GM21367 (cell line): ENCODE measurements around the gene SIGLEC1.

Source experiments
- ATAC-seq: cut with Tn5 transposase; IDR thresholded peaks from one replicate; pipeline ENCODE4 v1.9.1; 2021; ENCODE audit not compliant: unreplicated experiment

The SIGLEC1 gene

DNA sequence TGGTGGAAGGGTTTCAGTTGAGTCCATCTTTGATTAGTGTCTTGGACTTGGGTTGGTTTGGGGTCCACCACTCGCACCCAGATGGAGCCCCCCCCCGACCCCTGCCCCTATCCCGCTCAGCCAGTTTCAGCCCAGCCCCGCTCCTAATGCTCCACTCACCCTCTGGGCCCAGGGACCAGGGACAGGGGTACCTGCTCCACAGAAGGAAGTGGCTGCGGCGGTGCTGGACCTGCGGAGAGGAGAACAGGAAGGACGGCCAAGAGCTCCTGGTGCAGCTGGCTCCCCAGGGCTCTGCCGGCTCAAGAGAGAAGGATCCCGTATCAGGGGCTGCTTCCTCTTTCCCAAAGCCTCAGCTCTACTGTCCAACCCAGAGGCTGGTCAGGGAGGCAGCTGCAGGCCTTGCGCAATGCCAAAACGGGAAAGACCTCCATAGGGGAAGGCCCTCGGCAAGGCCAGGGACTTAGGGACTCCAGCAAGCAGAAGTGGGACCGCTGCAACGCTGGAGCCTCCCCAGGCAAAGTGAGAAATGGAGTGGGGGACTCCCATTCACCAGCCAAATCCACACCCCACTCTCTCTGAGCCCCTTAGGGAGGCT, at the start of gene SIGLEC1:
Gene SIGLEC1, minus strand, starts transcription at position 322 of the 595 bp plus-strand sequence. CDS start 5,472 bp downstream, outside the sequence.
- ATAC-seq, result no peak

DNA sequence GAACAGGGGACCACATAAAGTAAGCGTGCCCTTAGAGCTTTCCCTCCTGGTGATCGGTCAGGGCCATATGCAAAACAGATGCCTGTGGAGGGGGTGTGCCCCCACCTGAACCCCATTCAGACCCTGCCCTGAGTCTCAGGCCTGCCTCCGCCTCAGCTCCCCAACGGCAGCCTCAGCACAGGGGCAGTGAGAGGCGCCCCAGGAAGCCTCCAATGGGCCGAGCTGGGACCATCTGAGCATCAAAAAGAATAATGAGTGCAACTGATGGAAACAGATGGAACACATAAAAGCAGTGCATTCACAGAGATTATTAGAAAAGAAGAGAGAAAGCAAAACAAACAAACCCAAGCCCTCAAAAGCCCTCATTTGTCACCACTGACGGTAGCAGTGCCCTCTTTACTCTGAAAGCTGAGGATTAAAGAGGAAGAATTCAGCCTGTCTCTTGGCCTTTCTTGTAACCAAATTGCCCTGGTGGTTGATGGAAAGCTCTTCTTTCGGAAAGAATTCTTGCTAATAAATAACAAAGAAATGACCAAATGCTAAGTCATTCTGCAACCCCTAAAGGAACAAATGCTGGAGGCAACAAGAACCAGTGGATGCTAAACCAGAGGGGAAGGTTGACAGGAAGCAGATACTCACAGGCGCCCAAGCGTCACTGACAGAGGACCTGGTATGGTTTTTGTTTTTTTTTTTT, 48.4 kb upstream of the SIGLEC1 start:
- ATAC-seq, result no peak

DNA sequence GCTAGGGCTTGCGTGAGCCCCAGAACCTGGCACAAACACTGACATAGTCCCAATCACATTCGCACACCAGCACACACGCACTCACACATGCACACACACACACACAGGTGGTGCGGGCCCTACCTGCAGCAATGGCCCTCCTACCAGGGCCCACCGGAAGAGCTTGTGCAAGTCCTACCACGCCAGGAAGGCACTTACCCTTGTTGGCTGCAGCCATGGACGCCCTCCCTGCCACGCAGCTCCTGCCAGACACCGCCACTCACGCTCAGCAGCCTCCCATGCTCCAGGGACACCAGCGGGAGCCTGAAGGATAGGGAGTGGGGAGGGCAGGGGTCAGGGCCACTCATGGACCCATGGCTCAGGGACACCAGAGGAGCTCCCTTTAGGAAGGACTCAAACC, 47.5 kb upstream of the SIGLEC1 start:
- ATAC-seq, result no peak

DNA sequence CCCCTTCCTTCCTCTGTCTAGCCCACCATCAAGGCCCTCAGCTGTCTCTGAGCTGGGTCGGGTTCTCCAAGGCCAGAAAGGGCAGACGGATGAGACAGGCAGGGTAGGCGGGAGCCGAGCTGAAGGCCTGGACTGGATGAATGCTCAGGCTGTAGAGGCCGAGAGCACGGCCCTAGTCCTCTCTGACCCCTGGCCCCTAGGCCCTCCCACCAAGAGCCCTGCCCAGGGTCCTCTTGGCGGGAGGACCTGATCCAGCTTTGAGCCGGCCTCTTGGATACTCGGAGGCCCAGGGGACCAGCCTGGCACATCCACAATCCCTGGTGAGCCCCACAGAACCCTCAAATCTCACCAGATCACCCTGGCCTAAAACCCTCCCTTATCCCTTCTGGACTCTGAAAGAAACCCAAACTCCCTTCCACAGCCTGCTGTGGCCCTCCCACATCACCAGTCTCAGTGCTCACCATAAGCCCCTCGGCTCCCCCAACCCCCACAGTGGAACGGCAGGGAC, 47.0 kb upstream of the SIGLEC1 start:
- no peak for ATAC-seq

DNA sequence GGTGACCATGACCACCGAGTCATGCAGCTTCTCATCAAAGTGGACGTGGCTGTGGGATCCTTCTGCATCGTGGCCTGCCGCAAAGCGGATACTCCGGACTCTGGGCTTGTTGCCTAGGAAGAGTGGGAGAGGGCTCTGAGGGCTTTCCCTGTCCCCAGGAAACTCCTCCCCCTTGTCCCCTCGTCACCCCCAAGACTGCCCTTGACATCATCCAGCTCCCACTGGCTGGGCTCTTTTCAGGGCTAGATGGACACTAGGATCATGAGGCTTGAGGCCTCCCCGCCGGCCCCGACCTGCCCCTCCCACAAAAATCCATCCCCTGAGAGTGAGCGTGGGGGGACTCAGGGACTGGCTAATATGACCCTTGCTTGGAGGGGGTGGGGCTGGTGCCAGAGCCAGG, 46.2 kb upstream of the SIGLEC1 start:
- no peak for ATAC-seq

DNA sequence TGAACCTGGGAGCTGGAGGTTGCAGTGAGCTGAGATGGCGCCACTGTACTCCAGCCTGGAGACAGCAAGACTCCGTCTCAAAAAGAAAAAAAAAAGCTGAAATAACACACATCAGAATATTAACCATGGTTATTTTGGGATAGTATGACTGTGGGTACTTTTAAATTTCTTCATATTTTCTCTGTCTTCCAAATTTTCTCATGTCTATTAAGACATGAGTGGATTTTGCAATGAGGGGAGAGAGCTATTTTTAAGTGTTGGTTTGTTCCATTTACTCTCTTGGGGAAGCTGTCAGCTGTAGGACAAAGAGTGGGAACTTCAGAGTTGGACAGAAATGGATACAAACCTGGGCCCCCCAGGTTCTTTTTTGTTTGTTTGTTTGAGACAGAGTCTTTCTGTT, 44.9 kb upstream of the SIGLEC1 start:
- no peak for ATAC-seq

DNA sequence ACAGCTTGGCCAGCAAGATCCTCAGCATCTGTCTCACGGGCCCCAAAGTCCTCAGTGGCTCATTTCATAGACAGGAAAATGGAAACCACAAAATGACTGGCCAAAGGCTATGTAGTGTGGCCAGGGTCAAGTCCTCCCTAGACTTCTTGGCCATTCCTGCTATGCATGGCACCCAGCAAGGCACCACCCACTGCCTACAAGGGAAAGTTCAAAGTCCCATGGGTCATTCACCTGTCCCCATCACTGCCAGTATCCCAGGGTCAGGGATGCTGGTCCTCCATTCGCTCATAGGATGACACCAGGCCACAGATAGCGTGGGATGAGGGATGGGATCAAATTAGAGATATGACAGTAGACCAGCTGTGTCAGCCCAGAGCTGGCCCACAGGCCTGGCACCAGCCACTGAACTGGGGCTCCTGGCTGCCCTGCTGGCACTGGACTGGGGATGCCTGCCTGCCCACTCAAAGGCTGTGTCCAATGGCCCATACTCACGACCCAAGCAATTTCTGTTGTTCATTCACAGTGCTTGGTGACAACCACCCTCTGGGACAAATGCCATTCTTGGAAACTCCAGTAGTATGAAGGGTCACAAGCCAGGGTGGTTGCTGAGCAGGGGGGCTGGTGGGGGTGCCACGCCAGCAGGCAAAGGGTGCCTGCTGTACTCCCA, 43.5 kb upstream of the SIGLEC1 start:
- ATAC-seq, result no peak

DNA sequence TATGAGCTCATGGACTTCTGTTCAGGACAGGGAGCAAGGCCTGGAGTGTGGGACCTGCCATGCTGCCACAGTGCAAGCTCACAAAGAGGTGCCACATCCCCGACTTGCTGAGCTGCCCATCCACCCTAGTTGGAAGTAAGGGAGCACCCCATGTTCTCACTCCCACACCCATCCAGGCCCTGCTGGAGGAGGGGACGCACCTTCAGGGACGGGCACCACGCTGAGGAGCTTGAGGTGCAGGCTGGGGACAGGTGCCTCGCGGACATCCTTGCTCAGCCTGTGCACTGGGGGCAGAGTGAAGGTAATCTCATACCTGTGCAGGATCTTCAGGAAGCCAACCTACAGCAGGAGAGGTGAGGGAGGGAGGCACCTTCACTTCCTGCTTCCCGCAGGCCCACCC, 42.9 kb upstream of the SIGLEC1 start:
- ATAC-seq, result no peak

DNA sequence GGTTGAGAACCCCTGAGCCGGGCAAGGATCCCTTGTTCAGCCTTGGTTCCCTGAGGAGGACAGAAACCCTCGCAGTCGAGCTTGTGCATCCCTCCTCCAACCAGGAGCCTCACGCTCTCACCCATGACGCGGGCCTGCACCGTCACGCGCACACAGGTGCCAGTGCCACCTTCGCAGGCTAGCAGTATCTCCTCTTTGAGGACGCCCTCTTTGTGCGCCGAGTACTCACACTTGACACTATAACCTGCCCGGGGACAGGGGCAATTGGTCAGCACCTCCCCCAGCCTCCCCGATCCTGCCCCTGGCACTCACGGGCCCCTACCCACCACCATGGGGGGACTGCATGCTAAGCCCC, 41.9 kb upstream of the SIGLEC1 start:
- no peak for ATAC-seq

DNA sequence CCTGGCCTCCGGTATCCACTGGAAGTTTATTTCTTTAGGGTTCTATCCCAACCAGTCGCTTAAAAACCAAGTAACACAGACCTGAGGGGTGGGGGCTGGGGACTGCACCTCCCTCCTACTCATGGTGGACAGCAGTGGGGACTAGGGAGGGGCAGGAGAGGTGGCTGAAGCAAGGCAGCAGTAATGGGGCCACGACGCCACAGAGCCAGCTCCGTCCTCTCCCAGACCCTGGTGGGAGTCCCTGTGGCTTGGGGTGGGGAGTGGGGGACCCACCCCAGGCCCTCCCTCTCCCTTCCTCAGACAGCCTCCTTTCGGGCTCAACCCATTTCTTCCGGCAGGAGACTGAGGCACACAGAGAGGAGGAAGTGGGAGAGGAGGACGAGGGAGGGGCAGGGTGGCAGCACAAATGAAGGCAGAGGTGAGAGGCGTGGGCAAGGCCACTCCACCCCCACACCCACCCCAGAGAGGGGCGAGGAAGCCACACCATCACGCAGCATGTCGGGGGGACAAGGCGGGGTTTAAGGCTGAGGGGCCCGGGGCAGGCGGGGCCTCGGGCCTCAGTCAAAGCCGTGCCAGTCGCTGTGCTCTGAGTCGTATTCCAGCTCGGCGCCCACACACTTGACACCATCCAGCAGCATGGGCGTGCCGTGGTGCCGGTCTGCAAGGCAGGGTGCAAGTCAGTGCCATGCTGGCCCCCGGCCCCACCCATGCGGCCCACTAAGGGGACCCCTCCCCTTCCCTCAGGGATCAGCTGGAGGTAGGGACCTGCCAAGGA, 41.3 kb upstream of the SIGLEC1 start:
- no peak for ATAC-seq

DNA sequence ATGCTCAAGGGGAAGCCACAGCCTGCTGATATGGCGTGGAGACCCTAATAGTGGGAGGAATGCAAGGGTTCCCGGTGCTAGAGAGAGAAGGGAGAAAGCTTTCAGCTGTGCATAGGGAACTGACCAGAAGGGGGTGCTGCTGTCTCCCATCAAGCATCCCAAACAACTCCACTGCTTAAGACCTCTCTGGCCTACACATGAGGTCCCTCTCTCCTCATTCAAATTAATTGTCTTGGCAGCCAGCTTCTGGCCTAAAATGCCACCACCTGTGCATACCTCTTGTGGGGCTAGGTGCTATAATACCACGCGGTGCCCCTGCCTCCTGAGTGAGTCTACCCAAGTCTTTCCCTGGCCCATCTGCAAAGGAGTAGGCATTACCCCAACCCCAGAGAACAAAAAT, 40.7 kb upstream of the SIGLEC1 start:
- no peak for ATAC-seq

DNA sequence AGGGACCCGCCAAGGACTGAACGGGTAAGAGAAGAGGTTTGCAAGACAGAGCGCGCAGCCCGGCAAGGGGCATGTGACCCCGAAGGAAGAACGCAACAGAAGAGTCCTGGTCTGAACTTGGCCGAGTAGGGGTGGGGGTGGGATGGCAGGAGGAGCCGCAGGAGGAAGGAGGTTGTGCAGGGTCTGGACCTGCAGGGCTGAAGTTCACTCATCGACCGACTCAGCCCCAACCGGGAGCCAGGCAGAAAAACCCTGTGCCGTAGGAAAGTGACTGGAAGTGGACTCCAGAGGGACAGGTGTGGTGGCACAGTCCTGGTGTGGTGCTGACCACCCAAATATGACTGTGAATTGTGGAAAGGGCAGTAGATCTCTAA, 40.0 kb upstream of the SIGLEC1 start:
- no peak for ATAC-seq

DNA sequence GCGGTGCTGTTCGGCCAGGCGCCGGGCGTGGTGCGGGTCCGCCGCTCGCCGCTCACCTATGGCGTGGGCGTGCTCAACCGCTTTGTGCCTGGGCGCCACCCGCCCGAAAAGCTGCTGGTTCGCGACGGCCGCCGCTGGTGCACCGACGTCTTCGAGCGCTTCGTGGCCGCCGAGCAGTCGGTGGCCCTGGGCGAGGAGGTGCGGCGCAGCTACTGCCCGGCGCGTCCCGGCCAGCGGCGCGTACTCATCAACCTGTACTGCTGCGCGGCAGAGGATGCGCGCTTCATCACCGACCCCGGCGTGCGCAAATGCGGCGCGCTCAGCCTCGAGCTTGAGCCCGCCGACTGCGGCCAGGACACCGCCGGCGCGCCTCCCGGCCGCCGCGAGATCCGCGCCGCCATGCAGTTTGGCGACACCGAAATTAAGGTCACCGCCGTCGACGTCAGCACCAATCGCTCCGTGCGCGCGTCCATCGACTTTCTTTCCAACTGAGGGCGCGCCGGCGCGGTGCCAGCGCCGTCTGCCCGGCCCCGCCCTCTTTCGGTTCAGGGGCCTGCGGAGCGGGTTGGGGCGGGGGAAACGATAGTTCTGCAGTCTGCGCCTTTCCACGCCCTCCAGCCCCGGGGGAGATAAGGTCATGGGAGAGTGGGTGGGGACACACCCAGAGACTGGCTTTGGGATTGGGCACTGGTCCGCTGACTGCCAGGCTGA, 39.4 kb upstream of the SIGLEC1 start:
- no peak for ATAC-seq

DNA sequence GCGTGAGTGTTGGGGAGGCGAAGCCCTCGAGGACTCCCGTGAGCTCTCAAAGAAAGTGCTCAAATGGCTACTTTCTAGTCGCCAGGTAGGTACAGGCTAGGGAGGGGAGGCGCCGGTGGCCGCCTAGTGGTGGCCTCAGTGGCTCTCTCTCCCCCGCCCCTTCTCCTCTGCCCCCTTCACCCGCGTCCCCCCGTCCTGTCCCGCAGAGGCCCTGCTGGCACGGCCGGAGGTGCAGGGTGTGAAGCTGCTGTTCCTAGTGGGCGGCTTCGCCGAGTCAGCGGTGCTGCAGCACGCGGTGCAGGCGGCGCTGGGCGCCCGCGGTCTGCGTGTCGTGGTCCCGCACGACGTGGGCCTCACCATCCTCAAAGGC, 38.9 kb upstream of the SIGLEC1 start:
- ATAC-seq, result no peak

DNA sequence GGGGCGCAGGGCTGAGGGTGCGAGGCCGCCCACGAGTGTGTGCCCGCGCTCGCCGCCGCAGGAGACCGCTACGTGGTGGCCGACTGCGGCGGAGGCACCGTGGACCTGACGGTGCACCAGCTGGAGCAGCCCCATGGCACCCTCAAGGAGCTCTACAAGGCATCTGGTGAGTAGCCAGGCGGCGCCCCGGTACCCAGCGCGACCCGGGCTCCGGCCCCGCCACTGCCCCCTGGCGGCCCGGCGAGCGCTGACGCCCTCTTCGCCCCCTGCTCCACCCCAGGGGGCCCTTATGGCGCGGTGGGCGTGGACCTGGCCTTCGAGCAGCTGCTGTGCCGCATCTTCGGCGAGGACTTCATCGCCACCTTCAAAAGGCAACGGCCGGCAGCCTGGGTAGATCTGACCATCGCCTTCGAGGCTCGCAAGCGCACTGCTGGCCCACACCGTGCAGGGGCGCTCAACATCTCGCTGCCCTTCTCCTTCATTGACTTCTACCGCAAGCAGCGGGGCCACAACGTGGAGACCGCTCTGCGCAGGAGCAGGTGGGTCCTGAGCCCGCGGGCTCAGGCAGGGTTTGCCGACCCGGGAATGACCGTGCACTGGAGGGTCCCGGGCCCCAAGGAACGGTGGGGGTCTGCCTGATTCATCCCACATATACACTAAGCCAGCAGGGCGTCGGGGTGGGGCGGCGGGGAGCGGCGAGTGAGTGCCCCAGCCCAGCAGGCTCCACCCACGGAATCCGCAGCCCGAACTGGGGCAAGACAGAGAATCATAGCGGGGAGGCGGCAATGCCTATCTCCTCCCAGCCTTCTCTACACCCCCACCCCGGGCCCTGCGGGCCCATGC, 37.5 kb upstream of the SIGLEC1 start:
- ATAC-seq, result no peak

DNA sequence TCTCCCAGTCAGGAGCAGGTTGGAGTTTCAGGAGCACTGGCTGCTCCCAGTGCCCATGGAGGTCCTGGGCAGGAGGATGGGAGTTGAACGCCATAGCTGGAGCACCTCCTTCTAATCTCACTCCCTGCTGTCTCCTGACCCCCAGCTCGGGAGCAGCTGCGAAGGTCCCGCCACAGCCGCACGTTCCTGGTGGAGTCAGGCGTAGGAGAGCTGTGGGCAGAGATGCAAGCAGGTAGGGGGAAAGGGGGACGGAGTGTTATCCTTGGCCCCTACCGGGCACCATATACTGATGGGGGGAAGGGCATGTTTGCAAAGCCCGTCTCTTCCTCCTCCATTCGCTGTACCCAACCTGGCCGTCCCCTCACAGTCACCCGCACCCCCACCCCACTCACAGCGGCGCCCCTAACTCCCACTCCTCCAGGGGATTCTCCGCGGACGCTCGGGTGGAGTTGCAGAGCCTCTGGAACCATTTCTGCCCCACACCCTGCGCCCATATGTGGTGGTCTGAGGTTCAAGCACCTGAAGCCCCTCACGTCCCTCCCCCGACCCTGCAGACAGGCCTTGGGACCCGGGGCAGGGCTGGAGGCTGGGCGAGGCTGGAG, 36.8 kb upstream of the SIGLEC1 start:
- no peak for ATAC-seq

DNA sequence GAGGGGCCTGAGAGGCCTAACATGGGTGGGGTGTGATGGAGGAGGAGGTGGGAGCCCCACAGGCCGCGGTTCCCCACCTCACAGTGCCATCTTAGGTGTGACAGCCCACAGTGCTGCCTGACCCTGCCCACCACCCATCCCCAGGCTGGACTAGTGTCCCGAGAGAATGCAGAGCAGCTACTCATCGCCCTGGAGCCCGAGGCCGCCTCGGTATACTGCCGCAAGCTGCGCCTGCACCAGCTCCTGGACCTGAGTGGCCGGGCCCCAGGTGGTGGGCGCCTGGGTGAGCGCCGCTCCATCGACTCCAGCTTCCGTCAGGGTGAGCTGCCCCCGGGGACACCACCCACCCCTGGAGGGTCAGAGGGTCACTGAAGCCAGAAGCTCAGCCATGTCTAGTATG, 35.7 kb upstream of the SIGLEC1 start:
- ATAC-seq, result no peak

DNA sequence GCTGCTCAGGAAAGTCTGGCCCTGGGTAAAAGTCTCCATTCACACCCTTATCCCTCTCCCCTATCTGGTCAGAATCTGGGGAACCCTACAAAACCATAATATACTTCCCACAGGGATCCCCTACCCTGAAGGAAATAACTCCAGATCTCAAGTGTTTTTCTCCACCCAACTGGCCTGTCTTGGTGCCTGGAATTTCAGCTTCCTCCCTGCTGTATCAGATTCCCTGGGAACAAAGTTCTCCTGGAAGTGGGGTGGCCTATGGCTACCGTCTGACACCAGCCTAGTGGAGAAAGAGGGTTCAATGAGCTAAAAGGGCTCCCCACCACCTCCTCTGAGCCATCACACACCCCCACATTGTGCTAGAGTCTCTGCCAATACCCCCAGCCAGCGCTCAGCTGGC, 35.1 kb upstream of the SIGLEC1 start:
- no peak for ATAC-seq

DNA sequence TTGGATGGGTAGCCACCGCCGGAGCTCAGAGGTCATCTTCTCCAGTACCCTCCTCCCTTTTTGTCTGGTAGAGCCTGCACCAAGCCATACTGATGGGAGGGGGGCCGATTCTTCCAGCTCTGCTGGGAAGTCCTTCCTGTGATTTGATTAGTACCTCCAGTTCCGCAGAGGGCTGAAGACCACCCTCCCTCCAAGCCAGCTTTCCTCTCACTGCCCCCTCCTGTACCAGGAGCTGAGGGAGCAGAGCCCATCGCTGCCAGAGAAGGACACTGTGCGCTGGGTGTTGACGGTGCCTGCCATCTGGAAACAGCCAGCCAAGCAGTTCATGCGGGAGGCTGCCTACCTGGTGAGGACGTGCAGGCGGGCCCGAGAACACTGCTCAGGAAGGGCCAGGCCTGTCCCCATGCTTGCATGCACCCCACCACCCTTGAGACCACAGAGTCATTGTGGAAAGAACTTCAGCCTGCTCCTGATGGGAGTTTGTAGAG, 33.3 kb upstream of the SIGLEC1 start:
- ATAC-seq, result no peak
